Liver (tissue), 3 donors: ENCODE results near the gene CNTN1.

Experiments
- ATF3 ChIP-seq: IDR thresholded peaks from 2 replicates; pipeline ENCODE4 v1.6.1; 2016; ENCODE audit warnings: antibody characterized with exemption
- EGR1 ChIP-seq, 2 donors: IDR thresholded peaks; 2 replicates each; pipeline ENCODE4 v1.6.1; 2016 to 2018; ENCODE audit warnings: antibody characterized with exemption in 2 of 2, low read depth in 2 of 2
- FOXA1 ChIP-seq: IDR thresholded peaks from 2 replicates; pipeline ENCODE4 v1.6.1; 2016; ENCODE audit warnings: antibody characterized with exemption
- GABPA ChIP-seq, 2 donors: IDR thresholded peaks in 1 of 2; conservative IDR thresholded peaks in 1 of 2; 2 replicates each; pipeline ENCODE4 v1.6.1; 2016; ENCODE audit warnings: antibody characterized with exemption in 2 of 2, mild to moderate bottlenecking in 1 of 2, moderate library complexity in 1 of 2
- MAX ChIP-seq: IDR thresholded peaks from 2 replicates; pipeline ENCODE4 v1.6.1; 2016; ENCODE audit warnings: antibody characterized with exemption
- REST ChIP-seq: IDR thresholded peaks from 2 replicates; pipeline ENCODE4 v1.6.1; 2016; ENCODE audit warnings: antibody characterized with exemption, mild to moderate bottlenecking
- RXRA ChIP-seq, 2 donors: IDR thresholded peaks; 2 replicates each; pipeline ENCODE4 v1.6.1; 2017 to 2018; ENCODE audit warnings: antibody characterized with exemption in 2 of 2, mild to moderate bottlenecking in 1 of 2
- SP1 ChIP-seq: IDR thresholded peaks from 2 replicates; pipeline ENCODE4 v1.6.1; 2018; ENCODE audit warnings: antibody characterized with exemption, mild to moderate bottlenecking
- TAF1 ChIP-seq: conservative IDR thresholded peaks from 2 replicates; pipeline ENCODE4 v1.6.1; 2016; ENCODE audit warnings: antibody characterized with exemption, mild to moderate bottlenecking
- YY1 ChIP-seq: IDR thresholded peaks from 2 replicates; pipeline ENCODE4 v1.6.1; 2016; ENCODE audit warnings: antibody characterized with exemption, mild to moderate bottlenecking
- TF ChIP-seq, protein P1 (sequence below): fragments of 150-350 bp; IDR thresholded peaks from 2 replicates; pipeline ENCODE4 v1.5.1; 2017; ENCODE audit warnings: improper control_type of control experiment, low read depth, low read length; ENCODE audit not compliant: missing input control
- donor health status: healthy.
- donor health status: healthy.

DNA sequence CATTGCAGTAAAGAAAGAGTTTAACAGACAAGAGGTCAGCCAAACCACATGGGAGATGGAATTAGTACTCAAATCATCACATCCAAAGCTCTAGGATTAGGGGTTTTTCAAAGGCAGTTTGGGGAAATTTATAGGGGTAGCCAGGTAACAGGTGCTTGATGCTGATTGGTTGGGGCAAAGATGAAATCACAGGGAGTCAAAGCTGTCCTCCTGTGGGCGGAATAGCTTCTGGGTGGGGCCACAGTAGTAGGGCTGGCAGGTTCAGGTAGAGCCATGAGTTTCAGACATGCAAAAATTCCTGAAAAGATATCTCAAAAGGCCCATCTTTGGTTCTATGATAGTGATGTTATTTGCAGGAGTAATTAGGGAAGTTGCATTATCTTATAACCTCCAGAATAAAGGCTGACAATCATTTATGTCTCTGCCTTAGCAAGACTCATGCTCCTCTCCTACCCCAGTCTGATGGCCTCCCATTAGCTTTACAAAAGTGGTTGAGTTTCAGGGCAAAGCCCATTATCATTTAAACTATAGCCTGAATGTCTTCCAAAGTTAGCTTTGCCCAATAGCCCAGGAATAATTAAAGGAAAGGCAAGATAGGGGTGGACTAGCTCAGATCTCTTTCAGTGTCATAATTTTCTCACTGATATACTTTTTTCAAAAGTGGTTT, 42.1 kb upstream of the CNTN1 start:
- TF ChIP-seq ATF3 (no peak), SP1 (no peak), REST (no peak), MAX (no peak), YY1 (no peak), TAF1 (no peak), GABPA (IDR thresholded peaks at IDR 0.05 in 1 of 2, conservative IDR thresholded peaks at IDR 0.05 in 1 of 2) (no peak), FOXA1 (no peak), RXRA (IDR thresholded peaks at IDR 0.05) (no peak), EGR1 (IDR thresholded peaks at IDR 0.05; ENCODE audit: low read depth in 2 of 2) (no peak)
- TF ChIP-seq, protein P1, sequence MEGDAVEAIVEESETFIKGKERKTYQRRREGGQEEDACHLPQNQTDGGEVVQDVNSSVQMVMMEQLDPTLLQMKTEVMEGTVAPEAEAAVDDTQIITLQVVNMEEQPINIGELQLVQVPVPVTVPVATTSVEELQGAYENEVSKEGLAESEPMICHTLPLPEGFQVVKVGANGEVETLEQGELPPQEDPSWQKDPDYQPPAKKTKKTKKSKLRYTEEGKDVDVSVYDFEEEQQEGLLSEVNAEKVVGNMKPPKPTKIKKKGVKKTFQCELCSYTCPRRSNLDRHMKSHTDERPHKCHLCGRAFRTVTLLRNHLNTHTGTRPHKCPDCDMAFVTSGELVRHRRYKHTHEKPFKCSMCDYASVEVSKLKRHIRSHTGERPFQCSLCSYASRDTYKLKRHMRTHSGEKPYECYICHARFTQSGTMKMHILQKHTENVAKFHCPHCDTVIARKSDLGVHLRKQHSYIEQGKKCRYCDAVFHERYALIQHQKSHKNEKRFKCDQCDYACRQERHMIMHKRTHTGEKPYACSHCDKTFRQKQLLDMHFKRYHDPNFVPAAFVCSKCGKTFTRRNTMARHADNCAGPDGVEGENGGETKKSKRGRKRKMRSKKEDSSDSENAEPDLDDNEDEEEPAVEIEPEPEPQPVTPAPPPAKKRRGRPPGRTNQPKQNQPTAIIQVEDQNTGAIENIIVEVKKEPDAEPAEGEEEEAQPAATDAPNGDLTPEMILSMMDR, result no peak
